ENCODE measurements around the gene SNX18.
A peak's percentile ranks its signal among the peaks of the same experiment; 100 is the strongest.
"Not testable (repeated sequence)": the region's sequence is repeated elsewhere in the genome, so short reads cannot be mapped to it uniquely, and the experiment has no call there.

Gene SNX18

DNA sequence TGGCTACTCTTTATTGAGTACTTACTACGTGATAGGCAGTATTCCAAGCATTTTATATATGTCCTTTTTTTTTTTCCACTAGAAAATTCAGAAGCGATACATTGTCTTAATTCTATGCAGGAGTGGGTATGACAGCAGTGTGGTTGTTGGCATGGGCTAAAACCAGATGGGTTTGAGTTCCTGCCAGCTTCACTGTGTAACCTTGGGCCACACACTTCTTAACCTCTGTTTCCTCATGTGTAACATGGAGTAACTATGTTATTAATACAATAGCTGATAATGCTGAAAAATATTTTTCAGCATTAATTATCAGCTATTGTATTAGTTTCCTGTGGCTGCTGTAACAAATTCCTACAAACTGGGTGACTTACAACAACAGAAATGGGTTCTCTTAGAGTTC, 12.0 kb downstream of the SNX18 start:
- no peak overlapping the region for H3K4me3 ChIP-seq (ENCODE audit: low read depth, low read length)

DNA sequence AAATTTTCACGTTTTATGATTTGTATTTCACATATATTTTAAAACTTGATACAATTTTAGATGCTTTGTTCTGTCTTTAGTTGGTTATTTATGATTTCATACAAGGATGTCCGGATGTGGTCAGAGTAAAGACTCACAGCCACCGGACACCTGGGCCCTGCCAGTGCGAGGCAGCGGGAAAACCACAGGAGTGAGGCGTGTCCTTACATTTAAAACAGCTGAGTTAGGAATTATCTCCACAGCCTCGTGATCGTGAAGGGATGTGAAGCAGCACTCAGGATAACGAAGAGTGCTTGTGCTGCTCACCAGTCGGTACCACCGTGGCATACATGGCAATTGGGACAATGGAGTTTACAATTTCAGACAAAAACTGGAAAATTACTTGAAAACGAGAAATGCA, 14.0 kb downstream of the SNX18 start:
- Histone ChIP-seq H3K27me3 (ENCODE audit: insufficient read depth, low read length) (no peaks in the 10 kb centered on the region), H3K79me2 (ENCODE audit: control insufficient read depth, insufficient read depth, low read length, unreplicated experiment) (peaks cover 70% of the 10 kb centered on the region), H2AFZ (ENCODE audit: low read length, unreplicated experiment) (no peak overlapping the region), H3K4me3 (ENCODE audit: low read depth, low read length) (no peak overlapping the region), H3K36me3 (ENCODE audit: insufficient read depth, low read length) (no peaks in the 10 kb centered on the region), H3K4me1 (ENCODE audit: control insufficient read depth, insufficient read depth, low read length, unreplicated experiment) (peaks cover 14% of the 10 kb centered on the region), H3K27ac (ENCODE audit: low read depth, low read length) (no peak overlapping the region)

More for the DNA sequence above, 12.0 kb downstream of the SNX18 start:
- H3K27me3 ChIP-seq (ENCODE audit: insufficient read depth, low read length), result no peaks in the 10 kb centered on the region
- H3K36me3 ChIP-seq (ENCODE audit: insufficient read depth, low read length), result no peaks in the 10 kb centered on the region
- no peak overlapping the region for H3K27ac ChIP-seq (ENCODE audit: low read depth, low read length)
- H2AFZ ChIP-seq (ENCODE audit: low read length, unreplicated experiment), result no peak overlapping the region
- peaks cover 78% of the 10 kb centered on the region for H3K79me2 ChIP-seq (ENCODE audit: control insufficient read depth, insufficient read depth, low read length, unreplicated experiment)
- H3K4me1 ChIP-seq (ENCODE audit: control insufficient read depth, insufficient read depth, low read length, unreplicated experiment), result peaks cover 16% of the 10 kb centered on the region

- H3K36me3 ChIP-seq (ENCODE audit: insufficient read depth, low read length), result no peaks in the 10 kb centered on the region
- no peak overlapping the region for H3K4me3 ChIP-seq (ENCODE audit: low read depth, low read length)
- H3K27ac ChIP-seq (ENCODE audit: low read depth, low read length), result no peak overlapping the region
- H3K27me3 ChIP-seq (ENCODE audit: insufficient read depth, low read length), result no peaks in the 10 kb centered on the region
- H2AFZ ChIP-seq (ENCODE audit: low read length, unreplicated experiment), result peak overlapping the region; percentile 46
- H3K79me2 ChIP-seq (ENCODE audit: control insufficient read depth, insufficient read depth, low read length, unreplicated experiment), result peaks cover 56% of the 10 kb centered on the region
- peaks cover 23% of the 10 kb centered on the region for H3K4me1 ChIP-seq (ENCODE audit: control insufficient read depth, insufficient read depth, low read length, unreplicated experiment)
Observed at GRCh38 chr5:54533541-54534190, 16.1 kb downstream of the SNX18 start.

DNA sequence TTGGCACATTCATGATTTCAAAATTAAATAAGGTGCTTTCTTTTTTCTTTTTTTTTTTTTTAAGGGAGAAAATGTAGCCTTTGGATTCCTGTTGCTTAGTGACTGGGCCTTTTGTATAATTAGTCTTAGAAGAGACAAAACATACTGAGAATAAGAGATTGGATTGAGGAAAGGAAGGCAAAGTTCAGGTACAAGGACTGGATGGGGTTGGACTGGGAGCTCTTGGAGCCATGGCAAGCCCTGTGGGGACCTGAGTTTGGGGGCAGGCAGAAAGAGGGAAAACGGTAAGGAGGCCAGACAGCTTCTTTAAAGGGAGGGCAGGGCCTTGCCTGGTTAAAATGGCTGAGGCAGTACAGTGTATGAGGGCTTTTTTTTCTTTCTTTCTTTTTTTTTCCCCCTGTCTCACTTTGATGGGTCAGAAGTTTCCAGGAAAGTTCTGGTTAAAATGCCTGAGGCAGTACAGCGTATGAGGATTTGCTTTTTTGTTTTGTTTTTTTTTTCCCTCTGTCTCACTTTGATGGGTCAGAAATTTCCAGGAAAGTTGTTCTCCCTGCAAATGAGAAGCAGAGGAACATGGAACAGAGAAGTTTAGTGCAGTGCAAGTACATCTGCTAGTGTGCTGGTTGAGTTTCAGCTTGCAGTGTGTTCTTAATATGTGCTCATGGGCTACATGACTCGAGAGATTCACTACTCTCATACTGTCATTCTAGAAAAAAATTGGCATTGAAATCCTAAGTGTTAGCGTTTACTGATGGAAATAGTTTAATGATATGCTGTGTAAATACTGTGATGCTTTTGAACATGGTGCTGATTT, 16.8 kb downstream of the SNX18 start:
- peak overlapping the region; percentile 46 for H2AFZ ChIP-seq (ENCODE audit: low read length, unreplicated experiment)
- no peak overlapping the region for H3K4me3 ChIP-seq (ENCODE audit: low read depth, low read length)
- no peak overlapping the region for H3K27ac ChIP-seq (ENCODE audit: low read depth, low read length)
- no peaks in the 10 kb centered on the region for H3K36me3 ChIP-seq (ENCODE audit: insufficient read depth, low read length)
- no peaks in the 10 kb centered on the region for H3K27me3 ChIP-seq (ENCODE audit: insufficient read depth, low read length)
- peaks cover 23% of the 10 kb centered on the region for H3K4me1 ChIP-seq (ENCODE audit: control insufficient read depth, insufficient read depth, low read length, unreplicated experiment)
- H3K79me2 ChIP-seq (ENCODE audit: control insufficient read depth, insufficient read depth, low read length, unreplicated experiment), result peaks cover 50% of the 10 kb centered on the region

DNA sequence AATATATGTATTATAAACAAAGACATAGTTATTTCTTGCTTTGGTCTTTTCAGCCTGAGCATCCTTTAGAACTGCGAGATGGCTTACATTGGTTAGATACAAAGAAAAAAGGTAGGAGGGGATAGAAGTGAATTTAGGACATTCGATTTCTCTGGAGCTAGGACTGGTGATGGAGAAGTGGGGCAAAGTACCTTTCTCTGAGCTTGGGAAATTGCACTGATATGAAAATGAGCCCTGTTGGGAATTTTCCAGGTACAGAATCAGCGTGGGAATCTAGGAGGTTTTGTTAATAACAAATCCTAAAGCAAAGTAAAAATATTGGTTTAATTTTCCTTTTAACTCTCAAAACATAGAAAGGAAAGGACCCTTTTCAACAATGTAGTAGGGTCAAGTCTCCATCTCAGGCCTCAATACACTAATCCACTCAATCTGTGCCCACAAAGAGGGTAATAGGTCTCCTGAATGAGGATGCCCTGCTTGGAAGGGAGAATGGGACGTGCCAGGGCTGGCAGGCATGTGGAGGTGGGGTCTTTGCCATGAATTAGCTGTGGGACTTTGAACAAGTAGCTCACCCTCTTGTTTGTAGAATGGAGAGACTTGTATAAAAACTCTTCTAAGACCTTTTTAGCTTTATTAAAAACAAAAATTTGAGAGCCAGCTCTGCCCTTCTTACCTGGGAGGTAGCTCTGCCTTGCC, 17.7 kb downstream of the SNX18 start:
- H3K79me2 ChIP-seq (ENCODE audit: control insufficient read depth, insufficient read depth, low read length, unreplicated experiment), result peaks cover 41% of the 10 kb centered on the region
- no peak overlapping the region for H2AFZ ChIP-seq (ENCODE audit: low read length, unreplicated experiment)
- H3K27me3 ChIP-seq (ENCODE audit: insufficient read depth, low read length), result no peaks in the 10 kb centered on the region
- H3K4me3 ChIP-seq (ENCODE audit: low read depth, low read length), result no peak overlapping the region
- peaks cover 23% of the 10 kb centered on the region for H3K4me1 ChIP-seq (ENCODE audit: control insufficient read depth, insufficient read depth, low read length, unreplicated experiment)
- no peaks in the 10 kb centered on the region for H3K36me3 ChIP-seq (ENCODE audit: insufficient read depth, low read length)
- no peak overlapping the region for H3K27ac ChIP-seq (ENCODE audit: low read depth, low read length)

- Histone ChIP-seq H3K79me2 (ENCODE audit: control insufficient read depth, insufficient read depth, low read length, unreplicated experiment) (peaks cover 33% of the 10 kb centered on the region), H3K4me1 (ENCODE audit: control insufficient read depth, insufficient read depth, low read length, unreplicated experiment) (peaks cover 23% of the 10 kb centered on the region)
- not testable (repeated sequence) for H2AFZ ChIP-seq (ENCODE audit: low read length, unreplicated experiment); H3K36me3 ChIP-seq (ENCODE audit: insufficient read depth, low read length); H3K27ac ChIP-seq (ENCODE audit: low read depth, low read length); H3K27me3 ChIP-seq (ENCODE audit: insufficient read depth, low read length); H3K4me3 ChIP-seq (ENCODE audit: low read depth, low read length)
Observed at GRCh38 chr5:54536375-54536774, 18.8 kb downstream of the SNX18 start.

- H3K4me3 ChIP-seq (ENCODE audit: low read depth, low read length), result peak overlapping the region; percentile 27; the same call in 1 of the 2 replicates
- not testable (repeated sequence) for H3K36me3 ChIP-seq (ENCODE audit: insufficient read depth, low read length); H3K27me3 ChIP-seq (ENCODE audit: insufficient read depth, low read length); H2AFZ ChIP-seq (ENCODE audit: low read length, unreplicated experiment); H3K27ac ChIP-seq (ENCODE audit: low read depth, low read length)
- H3K79me2 ChIP-seq (ENCODE audit: control insufficient read depth, insufficient read depth, low read length, unreplicated experiment), result peaks cover 30% of the 10 kb centered on the region
- peaks cover 23% of the 10 kb centered on the region for H3K4me1 ChIP-seq (ENCODE audit: control insufficient read depth, insufficient read depth, low read length, unreplicated experiment)
Observed at GRCh38 chr5:54536861-54537260, 19.3 kb downstream of the SNX18 start.

- Histone ChIP-seq H3K27ac (ENCODE audit: low read depth, low read length) (no peak overlapping the region), H3K36me3 (ENCODE audit: insufficient read depth, low read length) (no peaks in the 10 kb centered on the region), H3K79me2 (ENCODE audit: control insufficient read depth, insufficient read depth, low read length, unreplicated experiment) (peaks cover 31% of the 10 kb centered on the region), H2AFZ (ENCODE audit: low read length, unreplicated experiment) (no peak overlapping the region), H3K4me3 (ENCODE audit: low read depth, low read length) (peak overlapping the region; percentile 27), H3K27me3 (ENCODE audit: insufficient read depth, low read length) (no peaks in the 10 kb centered on the region), H3K4me1 (ENCODE audit: control insufficient read depth, insufficient read depth, low read length, unreplicated experiment) (peaks cover 23% of the 10 kb centered on the region)
Observed at GRCh38 chr5:54537725-54538124, 20.2 kb downstream of the SNX18 start.

DNA sequence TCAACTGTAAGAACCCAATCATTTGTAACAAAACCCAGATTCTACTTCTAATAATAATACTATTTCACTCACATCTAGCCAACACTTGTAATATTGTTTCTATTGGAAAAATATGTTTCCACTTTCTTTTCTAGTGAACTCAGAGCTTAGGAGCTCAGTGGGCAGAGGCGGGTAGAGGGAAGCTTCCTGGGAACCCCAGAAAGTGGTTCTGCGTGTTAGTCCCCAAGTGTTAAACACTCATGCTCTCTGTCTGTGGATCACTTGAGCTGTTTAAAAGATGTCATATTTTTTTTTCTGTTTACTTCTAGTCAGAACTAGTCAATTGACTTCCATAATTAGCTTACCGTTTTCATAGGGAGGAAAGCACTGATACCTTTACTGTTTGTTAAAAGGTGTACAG, 20.6 kb downstream of the SNX18 start:
- peaks cover 23% of the 10 kb centered on the region for H3K4me1 ChIP-seq (ENCODE audit: control insufficient read depth, insufficient read depth, low read length, unreplicated experiment)
- H3K27ac ChIP-seq (ENCODE audit: low read depth, low read length), result no peak overlapping the region
- H3K36me3 ChIP-seq (ENCODE audit: insufficient read depth, low read length), result no peaks in the 10 kb centered on the region
- no peaks in the 10 kb centered on the region for H3K27me3 ChIP-seq (ENCODE audit: insufficient read depth, low read length)
- H2AFZ ChIP-seq (ENCODE audit: low read length, unreplicated experiment), result no peak overlapping the region
- peaks cover 30% of the 10 kb centered on the region for H3K79me2 ChIP-seq (ENCODE audit: control insufficient read depth, insufficient read depth, low read length, unreplicated experiment)
- H3K4me3 ChIP-seq (ENCODE audit: low read depth, low read length), result no peak overlapping the region

- Histone ChIP-seq H3K4me1 (ENCODE audit: control insufficient read depth, insufficient read depth, low read length, unreplicated experiment) (peaks cover 15% of the 10 kb centered on the region), H3K36me3 (ENCODE audit: insufficient read depth, low read length) (no peaks in the 10 kb centered on the region), H2AFZ (ENCODE audit: low read length, unreplicated experiment) (no peak overlapping the region), H3K27ac (ENCODE audit: low read depth, low read length) (no peak overlapping the region), H3K27me3 (ENCODE audit: insufficient read depth, low read length) (no peaks in the 10 kb centered on the region), H3K79me2 (ENCODE audit: control insufficient read depth, insufficient read depth, low read length, unreplicated experiment) (peaks cover 23% of the 10 kb centered on the region), H3K4me3 (ENCODE audit: low read depth, low read length) (no peak overlapping the region)
Observed at GRCh38 chr5:54539001-54539400, 21.4 kb downstream of the SNX18 start.

Measured in ACC112 (cell line).